GM12875 (cell line): ENCODE data around the gene DKK2.
A peak's percentile ranks its signal among the peaks of the same experiment; 100 is the strongest.
"Not testable (repeated sequence)": the region's sequence is repeated elsewhere in the genome, so short reads cannot be mapped to it uniquely, and the experiment has no call there.

Experiments used
- H3K4me3 ChIP-seq: one replicate; pipeline ENCODE4 v1.5.1; 2011; ENCODE audit warnings: low read depth, low read length, control low read depth
- TF ChIP-seq, protein P1 (sequence below): IDR thresholded peaks from 2 replicates; pipeline ENCODE4 v1.5.1; 2011; ENCODE audit warnings: low read depth, mild to moderate bottlenecking, control low read depth, inconsistent platforms, low read length, moderate library complexity, borderline replicate concordance; ENCODE audit not compliant: insufficient read depth

Gene DKK2

DNA sequence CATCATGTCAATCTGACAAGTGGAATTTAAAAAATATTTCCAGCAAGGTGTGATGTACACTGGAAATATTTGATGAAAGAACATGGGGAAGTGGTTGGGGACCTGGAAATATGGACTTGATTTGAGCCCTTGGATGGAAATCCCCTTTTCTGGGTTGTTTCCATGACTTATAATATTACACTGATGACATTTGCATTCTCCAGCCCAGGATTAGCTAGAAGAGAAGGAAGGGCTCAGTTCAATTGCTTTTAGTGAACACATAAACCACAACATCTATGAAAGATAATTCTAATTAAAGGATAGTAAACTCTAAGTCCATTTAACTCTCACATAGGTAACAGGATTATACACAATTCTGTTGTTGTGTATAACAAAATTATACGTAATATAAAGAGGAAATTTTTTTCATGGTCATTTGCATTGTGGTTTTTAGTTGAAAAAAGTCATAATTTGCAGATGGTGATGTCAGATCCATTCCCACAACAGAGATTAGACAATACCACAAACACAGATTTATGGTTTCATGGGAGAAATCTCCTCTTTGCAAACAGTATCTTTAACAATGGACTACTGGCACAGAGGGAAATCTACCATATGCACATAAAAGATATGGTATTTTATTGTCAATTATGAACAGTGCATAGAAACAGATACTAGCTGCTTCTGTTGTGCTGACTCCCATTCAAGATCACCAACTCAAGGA is 126.5 kb downstream of the DKK2 start:
- no peak overlapping the region for H3K4me3 ChIP-seq
- TF ChIP-seq, protein P1, sequence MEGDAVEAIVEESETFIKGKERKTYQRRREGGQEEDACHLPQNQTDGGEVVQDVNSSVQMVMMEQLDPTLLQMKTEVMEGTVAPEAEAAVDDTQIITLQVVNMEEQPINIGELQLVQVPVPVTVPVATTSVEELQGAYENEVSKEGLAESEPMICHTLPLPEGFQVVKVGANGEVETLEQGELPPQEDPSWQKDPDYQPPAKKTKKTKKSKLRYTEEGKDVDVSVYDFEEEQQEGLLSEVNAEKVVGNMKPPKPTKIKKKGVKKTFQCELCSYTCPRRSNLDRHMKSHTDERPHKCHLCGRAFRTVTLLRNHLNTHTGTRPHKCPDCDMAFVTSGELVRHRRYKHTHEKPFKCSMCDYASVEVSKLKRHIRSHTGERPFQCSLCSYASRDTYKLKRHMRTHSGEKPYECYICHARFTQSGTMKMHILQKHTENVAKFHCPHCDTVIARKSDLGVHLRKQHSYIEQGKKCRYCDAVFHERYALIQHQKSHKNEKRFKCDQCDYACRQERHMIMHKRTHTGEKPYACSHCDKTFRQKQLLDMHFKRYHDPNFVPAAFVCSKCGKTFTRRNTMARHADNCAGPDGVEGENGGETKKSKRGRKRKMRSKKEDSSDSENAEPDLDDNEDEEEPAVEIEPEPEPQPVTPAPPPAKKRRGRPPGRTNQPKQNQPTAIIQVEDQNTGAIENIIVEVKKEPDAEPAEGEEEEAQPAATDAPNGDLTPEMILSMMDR: no peak

DNA sequence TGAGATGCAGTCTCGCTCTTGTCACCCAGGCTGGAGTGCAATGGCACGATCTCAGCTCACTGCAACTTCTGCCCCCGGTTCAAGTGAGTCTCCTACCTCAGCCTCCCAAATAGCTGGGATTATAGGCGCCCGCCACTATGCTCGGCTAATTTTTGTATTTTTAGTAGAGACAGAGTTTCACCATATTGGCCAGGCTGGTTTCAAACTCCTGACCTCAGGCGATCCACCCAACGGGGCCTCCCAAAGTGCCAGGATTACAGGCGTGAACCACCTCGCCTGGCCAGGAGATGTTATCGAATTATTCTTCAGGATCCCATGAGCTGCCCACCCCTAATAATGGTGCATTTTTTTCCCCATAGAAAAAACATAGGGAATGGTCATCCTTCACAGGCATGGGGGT is 128.1 kb downstream of the DKK2 start:
- H3K4me3 ChIP-seq: not testable (repeated sequence)

DNA sequence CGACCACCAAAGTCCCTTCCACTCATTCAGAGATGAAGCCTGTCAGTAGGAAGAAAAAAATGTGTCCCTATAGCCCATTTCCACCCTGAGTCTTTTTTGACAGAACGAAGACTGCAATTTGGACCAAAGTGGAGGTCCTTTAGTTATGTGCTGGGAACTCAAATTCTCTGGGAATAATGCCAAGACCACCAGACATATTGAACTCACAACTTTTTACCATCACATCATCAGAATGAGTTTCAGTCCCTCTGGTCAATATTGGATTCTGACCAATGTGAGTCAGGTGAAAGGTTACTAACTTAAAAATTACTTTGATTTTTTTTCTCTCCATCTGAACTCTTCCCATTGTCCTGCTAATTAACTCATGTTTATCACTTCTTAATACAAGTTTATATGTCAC is 128.9 kb downstream of the DKK2 start:
- no peak overlapping the region for H3K4me3 ChIP-seq
- TF ChIP-seq, protein P1: no peak

DNA sequence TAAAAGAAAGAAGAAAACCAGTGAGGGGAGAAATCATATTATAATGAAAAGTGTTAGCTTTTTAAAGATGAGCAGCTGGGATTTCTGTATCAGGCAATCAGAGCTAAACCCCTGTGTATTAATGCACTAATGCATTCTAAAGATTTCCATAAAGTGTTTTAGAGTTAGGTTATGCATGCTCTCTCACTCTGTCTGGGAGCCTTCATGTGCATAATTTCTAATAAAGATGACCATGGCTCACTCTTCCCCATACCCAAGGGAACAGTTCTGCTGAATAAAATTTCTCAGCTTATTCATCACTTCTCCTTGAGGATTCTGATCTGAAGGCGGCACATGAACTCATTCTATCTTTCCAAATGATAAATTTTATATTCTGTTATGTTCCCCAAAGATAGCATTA is 129.4 kb downstream of the DKK2 start:
- H3K4me3 ChIP-seq: no peak overlapping the region
- TF ChIP-seq, protein P1: no peak

DNA sequence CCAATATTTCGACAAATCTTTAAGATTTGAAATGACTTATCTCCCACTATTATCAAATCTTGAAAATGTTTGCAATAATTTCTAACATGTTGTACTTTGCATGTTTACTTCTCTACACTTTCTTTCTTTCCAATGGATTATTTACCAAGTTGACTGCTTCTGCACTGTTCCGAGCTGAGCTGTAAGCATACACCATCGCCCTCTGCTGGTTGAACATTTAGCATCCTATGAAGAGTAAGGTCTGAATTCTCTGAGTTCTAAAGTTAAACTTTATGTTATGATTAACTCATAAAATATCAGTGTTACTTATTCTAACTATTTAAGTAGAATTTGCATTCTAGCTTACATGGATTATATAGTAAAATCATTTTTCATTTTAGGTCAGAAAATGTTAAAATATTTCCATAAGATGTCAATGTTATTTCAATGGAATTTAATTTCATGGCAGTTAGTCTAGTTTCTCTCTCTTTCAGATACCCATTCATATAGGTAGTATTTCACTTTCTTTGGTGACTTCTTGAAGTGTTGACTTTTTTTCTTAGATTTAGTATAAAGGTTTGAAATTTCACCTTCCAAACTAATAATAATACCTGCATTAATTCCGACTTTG is 137.4 kb downstream of the DKK2 start:
- no peak overlapping the region for H3K4me3 ChIP-seq
- TF ChIP-seq, protein P1: peak; percentile 65; the same call in 1 of the 2 replicates

DNA sequence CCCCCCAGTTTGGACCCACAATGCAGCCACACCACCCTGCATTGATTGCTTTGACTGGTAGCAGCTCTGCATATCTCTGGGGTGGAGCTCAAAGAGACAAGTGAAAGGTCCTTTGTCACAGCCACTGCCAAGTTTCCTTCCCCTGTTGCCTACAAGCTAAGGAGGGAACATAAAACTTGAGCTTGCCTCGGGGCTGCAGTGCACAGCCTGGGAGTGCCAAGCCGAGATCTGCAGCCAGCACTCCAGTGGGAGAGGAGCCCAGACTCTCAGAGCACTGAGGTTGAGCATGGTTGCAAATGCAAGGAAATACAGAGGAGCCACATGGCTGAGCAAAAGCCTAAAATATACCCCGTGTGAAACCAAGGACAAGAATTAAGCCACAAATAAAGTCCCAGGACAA is 142.2 kb downstream of the DKK2 start:
- TF ChIP-seq, protein P1: no peak
- no peak overlapping the region for H3K4me3 ChIP-seq

DNA sequence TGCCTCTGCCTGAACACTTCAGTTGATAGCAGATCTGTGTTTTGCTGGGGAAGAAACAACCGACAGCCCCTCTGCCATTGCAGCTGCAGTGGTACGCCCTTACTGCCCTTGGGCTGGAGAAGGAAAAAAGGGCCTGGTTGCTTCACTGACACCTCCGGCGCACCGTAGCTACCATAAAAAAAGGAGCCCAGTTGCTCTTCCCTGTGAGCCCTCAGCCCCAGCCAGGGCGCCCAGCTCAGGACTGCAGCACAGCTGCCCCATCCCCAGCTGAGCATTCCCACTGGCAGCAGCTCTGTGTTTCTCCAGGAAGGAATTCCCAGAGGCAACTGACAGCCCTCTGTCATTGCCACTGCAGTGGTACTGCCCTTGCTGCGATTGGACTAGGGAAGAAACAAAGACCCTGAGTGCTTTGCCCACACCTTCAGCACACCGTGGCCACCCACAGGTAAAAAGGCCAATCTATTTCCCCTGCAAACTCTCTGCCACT is 142.7 kb downstream of the DKK2 start:
- H3K4me3 ChIP-seq: no peak overlapping the region
- TF ChIP-seq, protein P1: no peak
